Activated naive CD4-positive, alpha-beta T cell treated with anti-CD3 and anti-CD28 coated beads, Interleukin-2, amount 50 U/mL, for 72 hours (primary cell): ENCODE measurements around the gene INO80B. TPM values are rescaled to one million over a fixed set of nuclear protein-coding genes. Genes with fewer than 3 reads are reported as not detected.
"Not testable (repeated sequence)": the region's sequence is repeated elsewhere in the genome, so short reads cannot be mapped to it uniquely, and the experiment has no call there.

Experiments used
- ATAC-seq, 2 donors: fragments of 150-1000 bp; cut with Tn5 transposase; 2 replicates each; pipeline ENCODE4 v1.10.0; 2021; ENCODE audit warnings: mild to moderate bottlenecking in 2 of 2, moderate library complexity in 2 of 2
- DNase-seq, 2 donors: peaks; one replicate each; pipeline ENCODE4 v3.0.0; 2021 to 2022; ENCODE audit warnings: low spot score in 2 of 2
- H3K27ac Mint-ChIP-seq, 2 donors: one replicate each; pipeline ENCODE4 v1.8.0; 2022; ENCODE audit warnings: mild to moderate bottlenecking in 2 of 2, mixed read lengths in 2 of 2
- H3K36me3 Mint-ChIP-seq, 2 donors: one replicate each; pipeline ENCODE4 v1.8.0; 2022; ENCODE audit warnings: mixed read lengths in 2 of 2
- H3K9me3 Mint-ChIP-seq, 2 donors: one replicate each; pipeline ENCODE4 v1.8.0; 2022; ENCODE audit warnings: mixed read lengths in 2 of 2
- total RNA-seq, 2 donors: library from RNA; stranded (reverse); gene quantifications; one replicate each; pipeline ENCODE4 v1.2.3, GENCODE V29; 2022

The INO80B gene
- 10 to 100 TPM; 26.2 to 50.3 TPM for total RNA-seq

DNA sequence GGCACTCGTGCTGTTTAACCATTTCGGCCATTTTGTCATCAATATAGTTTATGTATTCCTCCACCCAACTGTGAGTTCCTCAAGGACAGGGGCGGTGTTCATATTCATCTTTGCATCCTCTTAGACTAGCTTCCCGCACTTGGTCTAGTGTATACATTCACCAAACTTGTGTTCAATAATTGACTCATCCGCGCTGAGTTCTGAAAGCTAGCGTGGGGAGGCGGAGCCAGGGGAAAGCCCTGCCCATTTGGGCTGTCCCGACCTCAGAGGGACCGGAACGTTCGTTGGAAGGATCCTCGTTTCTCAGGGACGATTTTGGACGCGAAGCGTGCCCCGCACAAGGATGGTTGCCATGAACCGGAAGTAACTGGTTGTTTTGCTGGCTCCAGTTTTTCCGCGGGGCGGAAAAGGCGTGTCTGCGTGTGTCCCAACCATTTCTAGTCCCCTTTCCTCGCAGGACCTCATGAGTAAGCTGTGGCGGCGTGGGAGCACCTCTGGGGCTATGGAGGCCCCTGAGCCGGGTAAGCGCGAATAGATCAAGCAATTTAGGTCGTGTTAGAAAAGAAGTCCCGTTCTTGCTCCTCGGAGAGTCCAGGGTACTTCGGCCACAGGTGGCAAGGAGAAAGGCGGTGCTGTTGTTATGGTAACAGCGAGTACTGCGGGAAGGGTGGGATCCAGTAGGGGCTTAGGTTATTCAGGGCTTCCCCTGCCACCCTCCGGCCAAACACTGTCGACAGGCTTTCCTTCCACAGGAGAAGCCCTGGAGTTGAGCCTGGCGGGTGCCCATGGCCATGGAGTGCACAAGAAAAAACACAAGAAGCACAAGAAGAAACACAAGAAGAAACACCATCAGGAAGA is at the start of gene INO80B:
Gene INO80B (plus strand): TSS at position 434 of the 858 bp plus-strand sequence. CDS start 30 bp downstream, at position 464.
- ATAC-seq = peak; percentile 57 to 67

DNA sequence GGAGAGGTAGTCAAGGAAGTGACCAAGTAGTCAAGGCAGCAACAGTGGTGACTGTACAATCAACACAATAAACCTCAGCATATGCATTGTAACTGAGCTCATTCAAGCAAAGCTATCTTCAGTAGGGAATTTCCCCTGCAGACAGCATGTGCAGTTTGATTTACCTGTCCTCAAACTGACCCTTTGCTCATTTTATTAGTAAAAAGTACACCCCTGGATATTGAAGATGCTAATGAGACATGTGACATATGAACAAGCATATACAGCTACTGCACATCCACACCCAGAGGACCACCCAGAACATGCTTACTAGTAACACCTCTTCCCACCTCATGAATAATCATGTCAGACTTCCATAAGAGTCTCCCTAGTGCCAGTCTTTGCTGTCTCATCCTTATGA is 48.9 kb upstream of the INO80B start:
- no peaks in the 10 kb centered on the region for H3K36me3 Mint-ChIP-seq
- H3K9me3 Mint-ChIP-seq = no peaks in the 10 kb centered on the region
- DNase-seq (no peak), ATAC-seq (no peak)
- no peak overlapping the region for H3K27ac Mint-ChIP-seq

More for the DNA sequence above, at the start of gene INO80B:
- Mint-ChIP-seq H3K27ac (peak within 1 kb of the TSS; percentile 95 to 97), H3K36me3 (peaks cover 23 to 28% of the 10 kb centered on the region in 2 donors), H3K9me3 (no peaks in the 10 kb centered on the region)
- peak; percentile 98 for DNase-seq

DNA sequence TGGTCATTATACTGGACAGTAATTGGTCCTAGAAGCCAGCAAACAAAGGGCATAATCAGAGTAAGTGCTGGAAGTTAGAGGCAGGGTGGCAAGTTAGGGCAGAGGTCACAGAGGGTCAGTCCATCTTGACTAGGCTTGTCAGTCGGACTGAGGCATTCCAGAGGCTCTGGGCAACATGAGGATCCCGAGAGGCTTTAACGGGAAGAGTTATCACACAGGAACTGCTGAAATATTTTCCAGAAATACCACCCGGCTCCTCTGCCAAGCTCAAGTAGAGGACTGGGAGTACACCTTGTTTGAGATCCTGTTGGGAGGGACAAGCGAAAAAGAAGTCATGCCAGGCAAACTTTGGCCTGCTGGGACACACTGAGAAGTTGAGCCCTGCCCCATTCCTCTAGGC is 47.2 kb upstream of the INO80B start:
- DNase-seq (no peak), ATAC-seq (no peak)
- H3K36me3 Mint-ChIP-seq = no peaks in the 10 kb centered on the region
- H3K27ac Mint-ChIP-seq = no peak overlapping the region
- H3K9me3 Mint-ChIP-seq = no peaks in the 10 kb centered on the region

DNA sequence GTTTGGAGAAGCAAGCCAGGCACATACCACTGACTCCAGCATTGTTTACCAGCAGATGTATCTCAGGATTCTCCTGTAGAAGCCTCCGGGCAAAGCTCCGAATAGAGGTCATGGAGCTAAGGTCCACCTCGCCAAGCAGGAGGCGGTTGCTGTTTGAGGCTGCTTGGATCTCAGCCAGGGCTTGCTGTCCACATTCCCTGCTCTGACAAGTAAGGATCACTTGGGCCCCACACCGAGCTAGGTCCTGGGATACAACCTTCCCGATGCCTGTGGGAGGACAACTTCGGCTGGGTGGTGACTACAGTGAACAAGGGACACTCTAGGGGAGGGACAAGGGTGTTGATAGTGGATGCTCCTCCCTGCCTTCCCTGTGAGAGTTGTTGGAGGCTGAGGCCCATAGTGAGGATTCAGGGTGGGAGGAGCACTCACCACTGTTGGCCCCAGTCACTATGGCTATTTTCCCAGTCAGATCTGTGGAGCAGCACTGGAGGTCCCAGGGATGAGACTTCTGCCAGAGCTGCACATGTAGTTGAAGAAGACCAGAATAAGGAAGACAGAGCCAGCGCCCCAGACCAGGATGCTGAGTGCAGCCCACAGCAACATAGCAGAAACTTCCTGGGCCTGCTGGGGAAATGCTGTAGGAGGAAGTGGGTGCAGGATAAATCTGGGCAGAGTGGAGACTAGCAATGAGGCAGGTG is 41.7 kb upstream of the INO80B start:
- Mint-ChIP-seq H3K27ac (no peak overlapping the region), H3K9me3 (no peaks in the 10 kb centered on the region), H3K36me3 (no peaks in the 10 kb centered on the region)
- ATAC-seq = no peak
- no peak for DNase-seq

DNA sequence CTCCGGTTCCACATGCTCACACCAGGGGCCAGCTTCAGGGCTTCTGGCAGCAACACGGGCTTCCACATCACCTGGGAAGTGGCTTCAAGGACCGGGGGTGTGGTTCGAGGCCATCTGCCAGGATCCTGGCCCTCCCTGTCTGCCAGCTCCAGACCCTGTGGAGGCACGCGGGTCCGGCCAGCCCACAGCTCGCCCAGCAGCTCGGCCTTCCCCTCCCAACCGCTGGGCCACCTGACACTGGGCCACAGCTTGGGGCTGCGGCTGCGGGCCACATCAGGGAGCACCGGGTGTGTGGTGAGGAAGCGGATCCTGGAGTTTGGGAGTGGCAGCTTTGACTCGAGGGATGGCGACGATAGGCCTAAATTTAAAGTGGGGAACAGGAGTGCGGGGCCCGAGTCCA is 40.4 kb upstream of the INO80B start:
- Mint-ChIP-seq H3K9me3 (no peaks in the 10 kb centered on the region), H3K36me3 (no peaks in the 10 kb centered on the region), H3K27ac (no peak overlapping the region)
- no peak for ATAC-seq
- DNase-seq = no peak

DNA sequence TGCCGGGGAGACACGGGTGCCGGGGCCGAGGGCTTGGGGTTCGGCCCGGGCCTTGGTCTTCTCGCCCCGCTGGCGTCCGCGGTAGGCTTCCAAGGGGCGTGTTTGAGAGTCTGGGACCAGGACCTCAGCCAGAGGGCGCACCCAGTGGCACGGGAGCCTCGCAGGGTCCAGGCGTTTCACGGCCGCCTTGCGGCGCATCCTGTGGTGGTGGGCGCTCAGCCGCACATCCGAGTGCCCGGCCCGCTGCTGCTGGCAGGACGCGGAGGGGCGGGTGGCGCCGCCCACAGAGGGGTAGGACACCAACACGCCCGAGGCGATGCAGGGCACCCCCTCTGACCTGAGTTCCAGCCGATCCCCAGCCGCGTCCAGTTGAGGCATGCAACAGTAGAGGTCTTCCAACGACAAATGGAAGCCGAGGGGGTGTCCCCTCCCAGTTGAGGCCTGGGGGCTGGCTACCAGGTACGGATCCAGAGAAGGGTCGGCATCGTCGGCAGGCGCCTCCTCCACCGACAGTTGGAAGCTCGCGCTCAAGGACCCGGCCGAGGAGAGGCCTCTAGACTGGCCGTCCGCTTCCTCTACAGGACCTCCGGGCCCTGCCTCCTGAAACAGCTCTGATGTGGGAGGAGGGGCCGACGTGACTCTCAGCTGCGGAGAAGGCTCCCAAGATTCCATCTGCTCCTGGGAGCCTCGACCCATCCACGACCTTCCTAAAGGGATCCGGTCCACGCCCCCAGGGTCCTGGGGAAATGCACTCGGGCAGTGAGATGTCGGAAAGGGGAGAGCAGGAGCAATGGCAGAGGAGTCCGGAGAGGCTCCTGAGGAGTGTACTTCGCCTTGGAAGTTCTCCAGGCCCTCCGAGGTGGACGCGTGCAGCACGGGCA is 39.8 kb upstream of the INO80B start:
- H3K27ac Mint-ChIP-seq = peak overlapping the region in 1 of 2 donors; percentile 49
- H3K9me3 Mint-ChIP-seq = no peaks in the 10 kb centered on the region
- ATAC-seq = peak; percentile 56 to 64
- DNase-seq = peak in 1 of 2 donors; percentile 28
- H3K36me3 Mint-ChIP-seq = no peaks in the 10 kb centered on the region

DNA sequence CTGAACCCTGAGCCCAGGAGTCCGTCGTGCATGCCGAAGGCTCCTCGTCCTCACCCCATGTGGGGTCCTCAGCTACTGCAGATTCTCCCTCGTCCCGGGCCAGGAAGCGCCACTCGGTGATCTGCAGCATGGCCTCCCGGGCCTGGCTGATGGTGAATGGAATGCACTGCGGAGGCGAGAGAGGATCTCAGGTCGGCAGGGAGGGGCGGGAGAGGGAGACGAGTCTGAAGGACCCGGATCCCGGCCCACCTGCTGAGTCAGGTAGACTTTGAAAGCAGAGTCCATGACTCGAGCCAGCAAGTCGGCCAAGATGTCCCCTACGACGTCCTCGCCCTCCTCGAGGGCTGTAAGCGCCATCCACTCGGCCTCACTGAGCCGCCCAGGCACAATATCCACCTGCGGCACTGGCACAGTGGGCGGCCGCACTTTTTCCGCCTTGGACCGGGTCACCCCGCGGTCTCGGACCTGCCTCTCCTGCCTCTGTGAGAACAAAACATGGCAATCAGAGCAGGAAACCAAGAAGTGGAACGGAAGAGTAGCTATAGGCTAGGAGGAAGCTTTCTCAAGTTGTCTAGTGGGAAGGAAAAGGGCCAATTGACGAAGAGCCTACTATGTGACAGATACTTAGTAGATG is 39.0 kb upstream of the INO80B start:
- DNase-seq (peak in 1 of 2 donors; percentile 22), ATAC-seq (peak; percentile 29 to 39)
- Mint-ChIP-seq H3K36me3 (no peaks in the 10 kb centered on the region), H3K27ac (peak overlapping the region in 1 of 2 donors; percentile 49), H3K9me3 (no peaks in the 10 kb centered on the region)

DNA sequence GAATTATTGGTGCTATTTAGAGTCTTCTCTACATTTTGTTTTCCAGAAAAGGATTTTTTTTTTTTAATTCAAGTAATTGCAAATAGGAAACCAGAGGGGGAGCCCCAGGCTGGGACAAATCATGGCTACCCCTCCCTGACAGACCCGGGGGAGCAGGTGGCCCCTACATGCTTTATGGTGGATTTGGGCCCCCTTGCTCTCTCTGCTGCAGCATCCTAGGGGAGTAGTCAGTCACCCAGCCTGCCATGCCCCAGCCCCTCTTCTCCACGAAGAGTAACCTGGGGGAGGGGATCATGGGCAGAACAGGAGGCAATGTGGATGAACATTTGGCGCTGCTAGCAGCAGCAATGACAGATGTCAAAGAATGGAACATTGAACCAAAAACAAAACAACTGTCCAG is 38.1 kb upstream of the INO80B start:
- peaks cover 0 to 5% of the 10 kb centered on the region in 2 donors for H3K36me3 Mint-ChIP-seq
- ATAC-seq (no peak), DNase-seq (no peak)
- no peaks in the 10 kb centered on the region for H3K9me3 Mint-ChIP-seq
- peak overlapping the region; percentile 25 to 90 for H3K27ac Mint-ChIP-seq

DNA sequence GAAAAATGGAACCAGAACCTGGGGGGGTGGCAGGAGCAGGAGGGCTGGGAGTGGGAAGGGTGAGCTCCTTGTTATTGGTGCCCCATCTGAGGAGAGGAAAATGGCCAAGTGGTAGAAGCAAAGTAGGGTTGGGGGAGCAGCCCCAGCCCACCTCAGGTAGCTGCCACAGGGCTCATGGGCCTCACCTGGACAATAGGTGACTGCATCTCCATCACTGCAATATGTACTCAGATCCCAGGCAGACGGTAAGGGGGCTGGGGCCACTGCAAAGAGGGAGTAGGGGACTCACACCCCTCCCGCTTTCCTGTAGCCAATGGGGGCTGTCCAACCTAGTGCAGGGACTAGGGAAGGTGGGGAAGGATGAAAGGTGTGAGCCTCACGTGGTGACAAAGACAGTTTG is 37.7 kb upstream of the INO80B start:
- DNase-seq (no peak), ATAC-seq (no peak)
- Mint-ChIP-seq H3K9me3 (no peaks in the 10 kb centered on the region), H3K27ac (peak overlapping the region; percentile 25 to 90), H3K36me3 (peaks cover 0 to 5% of the 10 kb centered on the region in 2 donors)

DNA sequence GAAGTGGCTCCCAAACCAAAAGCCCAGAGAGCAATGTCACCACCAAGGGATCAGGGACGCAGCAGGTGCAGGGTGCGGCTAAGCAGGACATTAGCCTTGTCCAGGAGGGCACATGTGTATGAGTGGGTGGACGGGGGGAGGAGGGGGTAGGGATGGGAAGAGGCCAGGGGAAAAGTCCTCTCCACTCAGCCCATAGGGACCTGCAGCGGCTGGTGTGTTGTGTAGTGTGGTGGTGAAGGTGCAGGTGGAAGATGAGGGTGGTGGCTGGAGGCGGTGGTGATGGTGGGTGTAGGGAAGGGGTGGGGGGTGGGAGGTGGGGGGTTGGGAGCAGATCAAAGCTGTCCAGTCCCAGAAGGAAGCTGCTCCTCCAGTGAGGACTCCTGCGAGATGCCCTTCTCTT is 37.1 kb upstream of the INO80B start:
- H3K36me3 Mint-ChIP-seq = peaks cover 2 to 5% of the 10 kb centered on the region in 2 donors
- DNase-seq (no peak), ATAC-seq (no peak)
- no peak overlapping the region for H3K27ac Mint-ChIP-seq
- H3K9me3 Mint-ChIP-seq = no peaks in the 10 kb centered on the region

DNA sequence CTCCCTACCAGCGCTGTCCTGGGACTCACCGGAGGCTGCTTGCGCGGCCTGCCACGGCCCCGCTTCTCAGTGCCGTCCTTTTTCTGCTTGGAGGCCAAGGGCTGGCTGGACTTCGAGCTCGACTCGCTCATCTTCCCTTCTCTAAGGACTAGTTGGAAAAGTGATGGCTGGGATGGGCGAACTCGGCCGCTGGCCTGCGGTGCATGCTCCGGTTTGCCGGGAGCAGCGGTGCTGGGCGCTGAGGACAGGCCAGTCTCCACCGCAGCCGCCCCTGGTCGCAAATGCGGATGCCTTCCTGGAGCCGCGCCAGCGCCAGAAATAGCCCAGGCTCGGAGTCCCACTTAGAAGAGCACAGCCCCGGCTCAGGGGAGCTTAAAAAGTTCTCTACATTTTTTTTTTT is 36.6 kb upstream of the INO80B start:
- Mint-ChIP-seq H3K9me3 (no peaks in the 10 kb centered on the region), H3K27ac (no peak overlapping the region), H3K36me3 (peaks cover 5 to 7% of the 10 kb centered on the region in 2 donors)
- DNase-seq (no peak), ATAC-seq (no peak)

DNA sequence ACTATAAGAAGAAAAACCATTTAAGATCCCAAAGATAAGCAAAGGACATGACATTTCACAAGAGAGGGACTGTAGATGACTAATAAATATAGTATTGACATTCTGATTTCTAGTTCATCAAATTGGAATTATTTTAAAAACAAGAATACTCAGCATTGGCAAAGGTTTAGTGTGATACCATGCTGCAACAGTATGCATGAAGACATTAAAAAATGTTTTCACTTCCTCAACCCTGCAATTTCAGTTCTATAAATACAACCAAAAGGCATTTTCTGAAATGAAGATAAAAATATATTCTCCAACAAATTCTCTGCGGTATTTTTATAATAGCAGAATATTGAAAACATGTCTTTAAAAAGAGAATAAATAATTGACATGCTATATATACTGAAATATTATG is 35.5 kb upstream of the INO80B start:
- no peak for ATAC-seq
- Mint-ChIP-seq H3K27ac (no peak overlapping the region), H3K36me3 (peaks cover 5 to 8% of the 10 kb centered on the region in 2 donors), H3K9me3 (no peaks in the 10 kb centered on the region)
- no peak for DNase-seq

DNA sequence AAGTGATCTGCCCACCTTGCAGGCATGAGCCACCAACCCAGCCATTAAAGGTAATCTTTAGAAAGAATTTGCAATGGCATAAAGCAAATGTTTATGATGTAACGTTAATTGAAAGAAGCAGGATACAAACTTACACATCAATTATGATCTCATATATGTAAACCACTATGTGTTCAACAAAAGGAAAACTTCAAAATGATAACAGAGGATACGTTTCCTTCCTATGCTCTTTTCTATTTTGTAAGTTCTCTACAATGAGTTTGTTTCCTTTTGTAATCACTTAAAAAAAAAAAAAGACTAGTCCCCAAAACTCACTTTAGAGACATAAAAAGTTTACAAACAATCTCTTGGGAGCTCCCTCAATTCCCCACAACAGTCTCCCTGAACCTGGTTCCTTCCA is 34.9 kb upstream of the INO80B start:
- Mint-ChIP-seq H3K27ac (no peak overlapping the region), H3K36me3 (peaks cover 5 to 8% of the 10 kb centered on the region in 2 donors), H3K9me3 (no peaks in the 10 kb centered on the region)
- peak in 1 of 2 donors; percentile 25 for DNase-seq
- ATAC-seq = no peak

DNA sequence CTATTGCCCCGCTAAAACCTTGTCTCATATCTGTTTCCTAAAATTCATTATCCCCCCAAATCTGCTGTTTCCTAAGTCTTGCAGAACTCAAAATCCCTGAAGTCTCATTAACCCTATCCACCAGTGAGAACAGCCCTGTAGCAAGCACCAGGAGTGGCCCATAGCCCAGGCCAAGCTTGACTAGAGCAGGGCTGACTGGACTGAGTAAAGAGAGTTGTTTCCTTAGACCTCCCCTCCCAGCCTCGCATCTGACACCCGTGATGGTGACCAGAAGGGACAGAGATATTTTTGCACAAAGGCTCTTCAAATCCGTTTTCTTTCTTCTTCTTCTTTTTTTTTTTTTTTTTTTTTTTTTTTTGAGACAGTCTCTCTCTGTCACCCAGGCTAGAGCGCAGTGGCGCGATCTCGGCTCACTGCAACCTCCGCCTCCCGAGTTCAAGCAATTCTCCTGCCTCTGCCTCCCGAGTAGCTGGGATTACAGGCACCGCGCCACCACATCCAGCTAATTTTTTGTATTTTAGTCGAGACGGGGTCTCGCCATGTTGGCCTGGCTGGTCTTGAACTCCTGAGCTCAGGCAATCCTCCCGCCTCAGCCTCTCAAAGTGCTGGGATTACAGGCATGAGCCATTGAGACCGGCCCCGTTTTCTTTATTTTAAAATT is 34.3 kb upstream of the INO80B start:
- not testable (repeated sequence) for H3K36me3 Mint-ChIP-seq, ATAC-seq, H3K9me3 Mint-ChIP-seq
- H3K27ac Mint-ChIP-seq = peak overlapping the region; percentile 95 to 100
- peak in 1 of 2 donors; percentile 41 for DNase-seq

DNA sequence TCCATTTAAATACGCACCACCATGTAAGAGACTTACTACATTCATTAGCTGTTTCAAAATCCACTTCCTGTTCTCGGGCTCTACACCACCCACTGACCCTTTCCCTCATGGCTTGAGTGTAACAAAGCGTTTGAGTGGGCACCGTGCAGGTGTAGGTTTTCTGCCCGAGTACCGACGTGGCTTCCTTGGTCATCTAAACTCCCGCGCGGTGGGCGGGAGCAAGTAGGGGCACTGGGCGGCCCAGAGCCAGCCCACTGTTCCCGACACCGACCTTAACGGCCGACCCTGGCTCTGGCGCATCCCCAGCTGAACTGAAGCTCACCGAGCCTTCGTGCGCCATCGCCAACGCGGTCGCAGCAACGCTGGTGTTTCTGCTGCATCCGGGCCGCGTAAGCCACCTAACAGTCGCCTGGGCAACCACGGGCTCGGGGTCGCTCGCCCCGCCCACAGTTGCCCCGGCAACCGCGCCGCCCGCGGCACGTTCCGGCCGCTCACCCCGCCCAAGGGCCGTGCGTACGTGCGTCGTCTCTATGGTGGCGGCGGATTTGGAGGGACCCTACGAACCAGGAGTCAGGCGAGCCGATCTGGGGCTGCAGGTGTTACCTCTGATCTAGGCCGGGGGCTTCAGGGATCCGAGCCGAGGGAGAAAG is 33.5 kb upstream of the INO80B start, which contains the start of the genes C2orf81 and WDR54:
Gene C2orf81 (minus strand): TSS at position 399 of the 650 bp plus-strand sequence. CDS start 59 bp downstream, at position 340.
Gene WDR54 (plus strand): TSS at position 510 of the 650 bp plus-strand sequence. CDS start 424 bp downstream, outside the sequence.
- ATAC-seq = peak; percentile 93 to 97
- peak within 1 kb of the TSS; percentile 100 for H3K27ac Mint-ChIP-seq
- DNase-seq = peak; percentile 89 to 97
- no peaks in the 10 kb centered on the region for H3K9me3 Mint-ChIP-seq
- H3K36me3 Mint-ChIP-seq = peaks cover 5 to 8% of the 10 kb centered on the region in 2 donors
